CD14-positive monocyte (primary cell): ENCODE data around the gene PDE8A. TPM values are rescaled to one million over a fixed set of nuclear protein-coding genes. Genes with fewer than 3 reads are reported as not detected.

Experiments
- DNase-seq, 3 donors: peaks; one replicate each; pipeline ENCODE4 v3.0.0-alpha.2; 2011 to 2022
- H2AFZ ChIP-seq: 2 replicates; pipeline ENCODE4 v1.6.0; 2012; ENCODE audit warnings: mild to moderate bottlenecking, low read depth, low read length, inconsistent platforms; ENCODE audit not compliant: insufficient read depth, poor library complexity, severe bottlenecking
- H3K27ac ChIP-seq, 2 donors: 1 replicate in 1 of 2; 2 replicates in 1 of 2; pipeline ENCODE4 v1.5.1; 2012 to 2013; ENCODE audit warnings: low read length in 2 of 2, control low read depth in 1 of 2, inconsistent platforms in 1 of 2, low read depth in 1 of 2, mild to moderate bottlenecking in 1 of 2
- H3K27me3 ChIP-seq, 2 donors: one replicate each; pipeline versions ENCODE4 v1.6.0 to v1.6.1; 2011 to 2013; ENCODE audit warnings: low read length in 2 of 2; ENCODE audit not compliant: control insufficient read depth in 2 of 2, insufficient read depth in 2 of 2
- H3K36me3 ChIP-seq, 2 donors: replicated peaks in 1 of 2; 1 replicate in 1 of 2; 2 replicates in 1 of 2; pipeline versions ENCODE4 v1.5.1 to v1.6.1; 2012 to 2013; ENCODE audit warnings: low read length in 2 of 2, control low read depth in 1 of 2, inconsistent platforms in 1 of 2, mild to moderate bottlenecking in 1 of 2; ENCODE audit not compliant: insufficient read depth in 2 of 2, control insufficient read depth in 1 of 2
- H3K4me1 ChIP-seq, 2 donors: 1 replicate in 1 of 2; 2 replicates in 1 of 2; pipeline versions ENCODE4 v1.5.1 to v1.6.1; 2012 to 2013; ENCODE audit warnings: low read length in 2 of 2, control low read depth in 1 of 2, inconsistent platforms in 1 of 2, mild to moderate bottlenecking in 1 of 2, moderate library complexity in 1 of 2; ENCODE audit not compliant: insufficient read depth in 2 of 2, control insufficient read depth in 1 of 2
- H3K4me2 ChIP-seq: replicated peaks from 2 replicates; pipeline ENCODE3; 2012; ENCODE audit warnings: low read length, moderate library complexity, mild to moderate bottlenecking; ENCODE audit not compliant: poor library complexity, severe bottlenecking; ENCODE audit errors: extremely low read depth
- H3K4me3 ChIP-seq, 3 experiments: fragments of 200-600 bp in 1 of 3; sonication (generic) in 1 of 3; replicated peaks in 1 of 3; 1 replicate in 2 of 3; 2 replicates in 1 of 3; pipeline ENCODE4 v1.5.1; 2011 to 2013; ENCODE audit warnings: low read length in 3 of 3, mild to moderate bottlenecking in 3 of 3, control low read depth in 2 of 3, low read depth in 2 of 3, inconsistent platforms in 1 of 3, moderate library complexity in 1 of 3
- H3K79me2 ChIP-seq: 2 replicates; pipeline ENCODE4 v1.6.0; 2012; ENCODE audit warnings: mild to moderate bottlenecking, control low read depth, inconsistent platforms, low read length, moderate library complexity; ENCODE audit not compliant: insufficient read depth
- H3K9ac ChIP-seq: 2 replicates; pipeline ENCODE4 v1.6.0; 2017; ENCODE audit warnings: low read length, mild to moderate bottlenecking; ENCODE audit not compliant: insufficient read depth, poor library complexity, severe bottlenecking
- H3K9me3 ChIP-seq, 2 donors: replicated peaks in 1 of 2; 1 replicate in 1 of 2; 2 replicates in 1 of 2; pipeline versions ENCODE4 v1.5.1 to v1.6.1; 2012 to 2013; ENCODE audit warnings: low read length in 2 of 2, control low read depth in 1 of 2; ENCODE audit not compliant: control insufficient read depth in 1 of 2, insufficient read depth in 1 of 2
- H4K20me1 ChIP-seq: 2 replicates; pipeline ENCODE4 v1.6.0; 2012; ENCODE audit warnings: mild to moderate bottlenecking, low read length, control low read depth, moderate library complexity; ENCODE audit not compliant: insufficient read depth
- H3K27ac Mint-ChIP-seq, 7 donors: one replicate each; pipeline ENCODE4 v1.8.0; 2020; ENCODE audit warnings: mild to moderate bottlenecking in 7 of 7, mixed read lengths in 7 of 7, moderate library complexity in 6 of 7, inconsistent platforms in 2 of 7
- H3K27me3 Mint-ChIP-seq, 3 donors: one replicate each; pipeline ENCODE4 v1.8.0; 2021 to 2022; ENCODE audit warnings: low read depth in 3 of 3, mild to moderate bottlenecking in 3 of 3, mixed read lengths in 3 of 3, moderate library complexity in 3 of 3, inconsistent platforms in 1 of 3
- H3K36me3 Mint-ChIP-seq, 2 donors: one replicate each; pipeline ENCODE4 v1.8.0; 2020; ENCODE audit warnings: mixed read lengths in 2 of 2, inconsistent platforms in 1 of 2, mild to moderate bottlenecking in 1 of 2
- H3K4me1 Mint-ChIP-seq: one replicate; pipeline ENCODE4 v1.8.0; 2020; ENCODE audit warnings: mild to moderate bottlenecking, mixed read lengths
- H3K4me3 Mint-ChIP-seq, 2 donors: one replicate each; pipeline ENCODE4 v1.8.0; 2020; ENCODE audit warnings: mild to moderate bottlenecking in 2 of 2, mixed read lengths in 2 of 2, moderate library complexity in 1 of 2
- H3K9me3 Mint-ChIP-seq, 7 donors: one replicate each; pipeline ENCODE4 v1.8.0; 2020 to 2022; ENCODE audit warnings: mixed read lengths in 7 of 7, mild to moderate bottlenecking in 6 of 7, moderate library complexity in 6 of 7, inconsistent platforms in 2 of 7
- WGBS: methylation state at CpG from one replicate; pipeline ENCODE4 v1.1.5; 2013; ENCODE audit warnings: missing lambda C conversion rate; ENCODE audit not compliant: insufficient coverage; 5-methylcytosine and 5-hydroxymethylcytosine counted together
- intact Hi-C, 2 donors: fragments of 100-400 bp; cut with micrococcal nuclease; formaldehyde crosslinking; loops; one replicate each; pipeline versions ENCODE4 v1.15.0 to v1.15.1; 2023
- polyA plus RNA-seq, 3 donors: library from polyadenylated mRNA; depleted of rRNA in 1 of 3; unstranded in 2 of 3; stranded (reverse) in 1 of 3; fragments of 300-500 nt in 2 of 3; fragments of >200 nt in 1 of 3; fragmentation: Illumina TruSeq in 2 of 3; gene quantifications; 1 replicate in 2 of 3; 2 replicates in 1 of 3; pipeline ENCODE4 v1.2.3, GENCODE V29; 2012 to 2021
- TF ChIP-seq, protein P1 (sequence below): fragments of 200-600 bp; IDR thresholded peaks from one replicate; pipeline ENCODE4 v1.8.0; 2022; ENCODE audit warnings: antibody characterized with exemption, mild to moderate bottlenecking

Gene PDE8A
- polyA plus RNA-seq, 3 donors: 2.8 to 33.4 (median 4.9) TPM

DNA sequence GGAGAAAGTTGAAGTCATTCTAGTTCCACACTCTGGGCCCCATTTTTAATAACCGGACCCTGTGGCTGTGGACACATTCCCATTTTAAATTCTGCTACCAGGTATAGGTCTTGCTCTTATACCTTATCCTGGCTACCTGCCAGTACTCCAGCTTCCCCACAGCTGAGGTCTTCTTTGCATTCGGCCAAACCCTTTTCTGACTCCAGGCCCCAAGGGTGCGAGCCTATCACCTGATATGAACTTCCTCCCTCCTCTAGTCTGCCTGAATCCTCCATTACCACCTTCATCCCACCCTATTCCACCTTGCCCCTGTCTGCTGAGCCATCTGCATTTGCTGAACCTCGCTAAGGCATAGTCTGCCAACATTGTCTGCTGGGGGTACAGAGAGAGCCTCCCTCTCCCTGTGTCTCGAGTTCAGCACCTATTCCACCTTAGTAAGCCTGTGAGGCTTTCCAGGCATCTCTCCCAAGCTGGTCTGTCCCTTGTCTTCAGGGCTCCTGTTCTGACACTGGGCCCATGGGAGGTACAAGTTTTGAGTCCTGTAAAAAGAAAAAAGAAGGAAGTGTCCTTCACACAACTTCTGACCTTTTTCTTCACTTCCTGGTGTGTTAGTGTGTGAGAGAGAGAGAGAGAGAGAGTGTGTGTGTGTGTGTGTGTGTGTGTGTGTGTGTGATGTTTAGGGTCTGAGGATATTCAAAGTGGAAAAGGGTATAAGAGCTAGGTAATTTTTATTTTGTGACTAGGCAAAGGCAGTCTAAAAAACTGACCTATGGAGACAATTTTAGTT, 27.0 kb downstream of the PDE8A start:
- intact Hi-C loops: loop anchor here in 1 of 2 donors (10.0 kb wide), 1 partner anchor 54 kb away; no protein-coding TSS in a partner anchor
- H3K36me3 ChIP-seq: no peaks in the 10 kb centered on the region
- 78% methylated on average over 5 of the region's 5 CpGs for WGBS
- H3K9ac ChIP-seq: no peak overlapping the region
- H3K9me3 ChIP-seq: no peaks in the 10 kb centered on the region
- no peaks in the 10 kb centered on the region for H3K36me3 Mint-ChIP-seq
- peak overlapping the region; percentile 54 to 90 (median 83) for H3K27ac Mint-ChIP-seq
- H4K20me1 ChIP-seq: peaks cover 62% of the 10 kb centered on the region
- peak in 2 of 3 donors; percentile 31 to 33 for DNase-seq
- H3K4me1 Mint-ChIP-seq: peaks cover 58% of the 10 kb centered on the region
- peak overlapping the region; percentile 47 for H3K4me2 ChIP-seq
- TF ChIP-seq, protein P1, sequence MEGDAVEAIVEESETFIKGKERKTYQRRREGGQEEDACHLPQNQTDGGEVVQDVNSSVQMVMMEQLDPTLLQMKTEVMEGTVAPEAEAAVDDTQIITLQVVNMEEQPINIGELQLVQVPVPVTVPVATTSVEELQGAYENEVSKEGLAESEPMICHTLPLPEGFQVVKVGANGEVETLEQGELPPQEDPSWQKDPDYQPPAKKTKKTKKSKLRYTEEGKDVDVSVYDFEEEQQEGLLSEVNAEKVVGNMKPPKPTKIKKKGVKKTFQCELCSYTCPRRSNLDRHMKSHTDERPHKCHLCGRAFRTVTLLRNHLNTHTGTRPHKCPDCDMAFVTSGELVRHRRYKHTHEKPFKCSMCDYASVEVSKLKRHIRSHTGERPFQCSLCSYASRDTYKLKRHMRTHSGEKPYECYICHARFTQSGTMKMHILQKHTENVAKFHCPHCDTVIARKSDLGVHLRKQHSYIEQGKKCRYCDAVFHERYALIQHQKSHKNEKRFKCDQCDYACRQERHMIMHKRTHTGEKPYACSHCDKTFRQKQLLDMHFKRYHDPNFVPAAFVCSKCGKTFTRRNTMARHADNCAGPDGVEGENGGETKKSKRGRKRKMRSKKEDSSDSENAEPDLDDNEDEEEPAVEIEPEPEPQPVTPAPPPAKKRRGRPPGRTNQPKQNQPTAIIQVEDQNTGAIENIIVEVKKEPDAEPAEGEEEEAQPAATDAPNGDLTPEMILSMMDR: no peak
- peak overlapping the region in 1 of 2 donors; percentile 75 for H3K4me3 Mint-ChIP-seq
- peaks cover 45 to 55% of the 10 kb centered on the region in 2 donors for H3K4me1 ChIP-seq
- peak overlapping the region in 1 of 3 experiments; percentile 39 for H3K4me3 ChIP-seq
- peaks cover 50% of the 10 kb centered on the region for H3K79me2 ChIP-seq
- H3K27me3 ChIP-seq: no peaks in the 10 kb centered on the region
- H3K27me3 Mint-ChIP-seq: peaks cover 0 to 3% (median 0%) of the 10 kb centered on the region in 3 donors
- H3K27ac ChIP-seq: peak overlapping the region; percentile 54 to 74
- no peaks in the 10 kb centered on the region for H3K9me3 Mint-ChIP-seq
- H2AFZ ChIP-seq: peak overlapping the region; percentile 46

DNA sequence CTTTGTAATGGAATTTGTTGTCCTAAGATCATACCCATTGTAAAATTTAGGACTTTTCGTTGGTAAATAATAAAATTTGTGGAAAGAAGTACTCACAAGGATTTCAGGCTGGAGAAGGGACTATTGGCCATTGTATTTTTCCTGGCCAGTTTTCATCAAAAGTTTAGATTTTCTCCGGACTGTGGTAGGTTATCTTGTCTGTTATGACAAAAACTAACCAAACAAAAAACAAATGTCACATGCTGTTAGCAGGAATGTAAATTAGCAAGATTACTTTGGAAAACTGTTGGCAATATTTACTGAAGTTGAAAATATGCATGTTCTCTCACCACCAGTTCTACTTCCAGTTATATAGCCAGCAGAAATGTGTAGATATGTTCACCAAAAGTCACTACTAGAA, 27.8 kb downstream of the PDE8A start:
- Histone ChIP-seq H3K27ac (no peak overlapping the region), H3K4me2 (no peak overlapping the region), H3K4me3 (no peak overlapping the region), H3K4me1 (peaks cover 38 to 48% of the 10 kb centered on the region in 2 donors), H3K79me2 (peaks cover 57% of the 10 kb centered on the region), H2AFZ (no peak overlapping the region), H3K9me3 (no peaks in the 10 kb centered on the region), H3K9ac (no peak overlapping the region), H3K36me3 (no peaks in the 10 kb centered on the region), H3K27me3 (no peaks in the 10 kb centered on the region), H4K20me1 (peaks cover 62% of the 10 kb centered on the region)
- no CpG with 5 or more reads among the region's 2 CpGs for WGBS
- intact Hi-C loops: loop anchor here in 1 of 2 donors (10.0 kb wide), 1 partner anchor 55 kb away; no protein-coding TSS in a partner anchor
- Mint-ChIP-seq H3K36me3 (no peaks in the 10 kb centered on the region), H3K27me3 (peaks cover 0 to 3% (median 0%) of the 10 kb centered on the region in 3 donors), H3K9me3 (no peaks in the 10 kb centered on the region), H3K4me1 (peaks cover 50% of the 10 kb centered on the region), H3K27ac (no peak overlapping the region), H3K4me3 (no peak overlapping the region)
- TF ChIP-seq, protein P1: no peak
- DNase-seq: no peak
